ENCODE measurements around the gene GMDS.

Gene GMDS

DNA sequence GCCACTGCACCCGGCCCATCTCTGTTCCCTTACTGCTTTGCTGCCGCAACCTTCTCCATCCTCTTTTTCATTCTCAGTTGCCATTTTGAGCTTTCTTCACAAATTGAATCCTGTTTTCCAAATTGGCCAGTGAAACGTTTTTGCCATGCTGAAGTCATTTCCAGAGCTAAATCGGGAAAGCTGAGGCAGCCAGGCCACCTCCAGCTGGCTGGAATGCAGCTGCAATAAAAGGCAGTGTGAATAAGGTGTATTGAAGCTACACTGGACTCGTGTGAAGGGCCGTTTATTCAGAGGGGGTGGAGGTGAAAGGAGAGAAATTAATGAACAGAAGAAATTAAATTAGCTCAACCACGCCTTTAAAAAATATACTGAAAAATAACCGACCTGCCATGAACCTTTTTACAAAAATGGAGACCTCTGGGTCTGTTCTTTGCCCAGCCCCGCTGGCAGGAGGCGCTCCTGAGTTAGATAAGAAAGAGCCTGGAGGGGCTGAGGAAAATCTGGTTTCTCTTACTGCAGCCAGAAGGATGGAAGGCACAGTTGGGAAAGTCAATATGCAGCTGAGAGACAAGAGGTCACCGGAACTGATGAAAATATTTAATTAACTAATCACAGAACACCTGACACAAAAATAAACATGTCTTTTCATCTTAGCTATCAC lies 351.8 kb downstream of the GMDS start:
- no peak overlapping the region for H3K4me3 ChIP-seq (replicated peaks in 1 of 2; ENCODE audit: low read depth in 2 of 2, low read length in 2 of 2)
- TF ChIP-seq, protein P1, sequence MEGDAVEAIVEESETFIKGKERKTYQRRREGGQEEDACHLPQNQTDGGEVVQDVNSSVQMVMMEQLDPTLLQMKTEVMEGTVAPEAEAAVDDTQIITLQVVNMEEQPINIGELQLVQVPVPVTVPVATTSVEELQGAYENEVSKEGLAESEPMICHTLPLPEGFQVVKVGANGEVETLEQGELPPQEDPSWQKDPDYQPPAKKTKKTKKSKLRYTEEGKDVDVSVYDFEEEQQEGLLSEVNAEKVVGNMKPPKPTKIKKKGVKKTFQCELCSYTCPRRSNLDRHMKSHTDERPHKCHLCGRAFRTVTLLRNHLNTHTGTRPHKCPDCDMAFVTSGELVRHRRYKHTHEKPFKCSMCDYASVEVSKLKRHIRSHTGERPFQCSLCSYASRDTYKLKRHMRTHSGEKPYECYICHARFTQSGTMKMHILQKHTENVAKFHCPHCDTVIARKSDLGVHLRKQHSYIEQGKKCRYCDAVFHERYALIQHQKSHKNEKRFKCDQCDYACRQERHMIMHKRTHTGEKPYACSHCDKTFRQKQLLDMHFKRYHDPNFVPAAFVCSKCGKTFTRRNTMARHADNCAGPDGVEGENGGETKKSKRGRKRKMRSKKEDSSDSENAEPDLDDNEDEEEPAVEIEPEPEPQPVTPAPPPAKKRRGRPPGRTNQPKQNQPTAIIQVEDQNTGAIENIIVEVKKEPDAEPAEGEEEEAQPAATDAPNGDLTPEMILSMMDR (IDR thresholded peaks at IDR 0.05; ENCODE audit: low read depth, low read length), result no peak
- no peak for DNase-seq (ENCODE audit: low read depth in 2 of 2)

DNA sequence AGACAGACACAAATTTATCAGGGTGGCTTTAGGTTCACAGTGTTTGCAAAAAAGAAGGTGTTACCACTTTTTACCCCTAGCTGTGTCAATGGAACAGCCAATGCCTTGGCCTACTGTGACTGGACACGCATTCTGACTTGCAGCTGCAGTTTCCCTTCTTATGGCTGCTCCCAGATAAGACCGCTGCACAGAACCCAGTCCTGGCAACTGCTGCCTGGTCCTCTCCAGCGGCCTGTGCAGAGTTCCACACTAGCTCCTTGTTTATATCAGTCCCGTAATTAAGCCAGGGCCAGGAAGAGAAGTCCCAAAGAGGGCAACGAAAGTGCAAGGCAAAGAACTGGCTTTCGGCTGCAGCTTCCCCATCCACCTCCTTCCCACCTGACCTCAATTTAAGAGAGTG lies 352.7 kb downstream of the GMDS start:
- no peak overlapping the region for H3K4me3 ChIP-seq (replicated peaks in 1 of 2; ENCODE audit: low read depth in 2 of 2, low read length in 2 of 2)
- TF ChIP-seq, protein P1 (IDR thresholded peaks at IDR 0.05; ENCODE audit: low read depth, low read length), result no peak
- no peak for DNase-seq (ENCODE audit: low read depth in 2 of 2)

DNA sequence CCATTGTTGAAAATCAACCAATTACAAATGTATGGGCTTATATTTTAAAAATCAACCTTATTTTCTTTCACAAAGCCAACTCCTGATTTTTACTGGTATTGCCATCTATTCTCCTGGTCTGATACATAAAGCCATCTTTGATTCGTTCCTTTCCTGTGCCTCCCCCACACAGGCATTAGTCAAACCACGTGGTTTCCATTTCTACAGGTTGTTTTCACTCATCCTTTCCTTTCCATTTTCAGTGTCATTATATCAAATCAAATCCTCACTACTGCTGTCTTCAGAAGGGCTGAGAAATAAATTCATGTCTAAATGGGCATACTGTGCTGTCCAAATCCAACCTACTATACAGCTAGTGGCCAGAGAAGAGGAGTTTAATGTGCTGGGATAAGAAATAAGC lies 354.4 kb downstream of the GMDS start:
- TF ChIP-seq, protein P1 (IDR thresholded peaks at IDR 0.05; ENCODE audit: low read depth, low read length), result no peak
- H3K4me3 ChIP-seq (replicated peaks in 1 of 2; ENCODE audit: low read depth in 2 of 2, low read length in 2 of 2), result no peak overlapping the region
- DNase-seq (ENCODE audit: low read depth in 2 of 2), result no peak

DNA sequence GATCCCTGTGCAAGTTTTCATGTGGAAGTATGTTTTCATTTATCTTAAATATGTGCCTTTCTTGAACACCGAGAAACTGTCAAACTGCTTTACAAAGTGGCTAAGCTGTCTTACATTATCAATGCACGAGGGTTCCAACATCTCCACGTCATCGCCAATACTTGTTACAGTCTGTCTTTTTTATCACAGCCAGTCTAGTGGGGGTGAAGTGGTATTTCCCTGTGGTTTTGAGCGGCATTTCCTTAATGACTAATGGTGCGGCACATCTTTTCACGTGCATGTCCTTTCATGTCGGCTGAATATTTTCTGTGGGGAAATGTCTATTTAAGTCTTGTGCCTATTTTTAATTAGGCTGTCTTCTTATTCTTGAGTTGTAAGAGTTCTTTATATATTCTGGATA lies 355.3 kb downstream of the GMDS start:
- TF ChIP-seq, protein P1 (IDR thresholded peaks at IDR 0.05; ENCODE audit: low read depth, low read length), result no peak
- DNase-seq (ENCODE audit: low read depth in 2 of 2), result peak; percentile 28 to 57
- H3K4me3 ChIP-seq (replicated peaks in 1 of 2; ENCODE audit: low read depth in 2 of 2, low read length in 2 of 2), result no peak overlapping the region

DNA sequence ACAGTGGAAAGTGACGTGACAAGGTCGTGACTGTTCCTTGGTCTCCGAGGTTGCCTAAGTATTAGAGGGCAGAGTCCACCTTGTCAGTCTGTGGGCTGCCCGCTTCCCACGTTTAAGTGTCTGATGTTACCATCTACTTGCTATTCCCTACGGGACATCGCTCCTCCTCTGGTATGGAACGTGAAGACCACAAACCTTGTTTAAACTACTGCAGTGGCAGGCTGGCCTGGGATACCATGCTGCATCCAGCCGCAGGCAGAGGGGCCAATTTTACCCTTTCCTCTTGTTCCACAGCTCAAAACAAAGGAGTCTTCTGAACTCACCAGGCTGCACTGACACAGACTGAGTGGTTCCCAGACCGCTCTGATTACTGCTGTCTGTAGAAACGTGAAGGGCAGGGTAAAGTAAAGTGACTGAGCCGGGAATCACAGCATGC lies 359.8 kb downstream of the GMDS start:
- DNase-seq (ENCODE audit: low read depth in 2 of 2), result no peak
- no peak overlapping the region for H3K4me3 ChIP-seq (replicated peaks in 1 of 2; ENCODE audit: low read depth in 2 of 2, low read length in 2 of 2)
- TF ChIP-seq, protein P1 (IDR thresholded peaks at IDR 0.05; ENCODE audit: low read depth, low read length), result no peak

DNA sequence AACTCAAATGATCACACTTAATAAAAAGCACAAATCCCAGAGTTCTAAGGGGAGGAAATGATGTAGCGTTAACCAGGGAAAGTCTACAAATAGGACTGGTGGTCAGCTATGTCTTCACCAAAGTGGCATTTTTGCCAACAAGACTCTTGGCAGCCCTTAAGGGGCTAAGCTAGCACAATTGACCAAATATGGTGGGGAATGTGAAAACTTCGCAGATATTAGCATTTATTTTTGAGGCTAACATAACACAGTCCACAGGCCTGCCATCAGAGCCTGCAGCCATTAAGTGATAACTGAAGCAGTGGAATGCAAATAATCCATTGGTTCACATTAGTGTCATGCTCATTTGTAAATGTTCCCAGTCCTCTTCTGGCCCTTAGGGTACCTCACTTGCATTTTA lies 361.1 kb downstream of the GMDS start:
- peak in 1 of 2 donors; percentile 29 for DNase-seq (ENCODE audit: low read depth in 2 of 2)
- TF ChIP-seq, protein P1 (IDR thresholded peaks at IDR 0.05; ENCODE audit: low read depth, low read length), result no peak
- H3K4me3 ChIP-seq (replicated peaks in 1 of 2; ENCODE audit: low read depth in 2 of 2, low read length in 2 of 2), result no peak overlapping the region

DNA sequence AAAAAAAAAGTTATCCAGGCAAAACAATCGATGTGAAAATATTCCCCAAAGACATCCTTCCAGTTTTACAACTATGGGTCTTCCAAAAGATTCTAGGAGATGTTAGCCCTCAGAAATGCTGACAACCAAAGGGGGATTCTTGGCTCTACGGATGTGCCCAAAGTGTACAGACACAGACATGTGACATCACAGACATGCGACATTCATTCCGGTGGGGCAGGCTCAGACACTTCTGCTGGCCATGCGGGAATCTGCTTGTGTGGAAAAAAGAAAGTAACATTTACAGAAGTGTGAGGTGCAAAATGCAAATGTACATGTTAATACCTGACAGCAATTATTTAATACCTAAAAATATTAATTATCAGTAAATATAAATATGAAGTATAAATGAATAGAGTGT lies 367.1 kb downstream of the GMDS start:
- DNase-seq (ENCODE audit: low read depth in 2 of 2), result no peak
- no peak overlapping the region for H3K4me3 ChIP-seq (replicated peaks in 1 of 2; ENCODE audit: low read depth in 2 of 2, low read length in 2 of 2)
- TF ChIP-seq, protein P1 (IDR thresholded peaks at IDR 0.05; ENCODE audit: low read depth, low read length), result no peak
